ENCODE results near the gene TOMM34. TPM values are rescaled to one million over a fixed set of nuclear protein-coding genes. Genes with fewer than 3 reads are reported as not detected.

The TOMM34 gene
- total RNA-seq, 2 experiments from 2014 or later: 38.6 to 48.2 TPM

GRCh38 chr20:44918342-44918741 lies 41.9 kb downstream of the TOMM34 start:
- intact Hi-C loops (cut with micrococcal nuclease; ENCODE audit: unreplicated experiment): no loop called here
- no TSS peak for BruUV-seq (replicated peaks)

GRCh38 chr20:44917399-44917798 lies 42.8 kb downstream of the TOMM34 start:
- no peak overlapping the region for H2AFZ ChIP-seq (ENCODE audit: low read length)
- no peak overlapping the region for H3K27ac ChIP-seq (ENCODE audit: low read depth, low read length, poor library complexity, severe bottlenecking)
- no peak overlapping the region for H3K4me2 ChIP-seq (ENCODE audit: low read length)
- H3K9me3 ChIP-seq (ENCODE audit: low read length): no peaks in the 10 kb centered on the region
- no peak for TF ChIP-seq EZH2phosphoT487 (IDR thresholded peaks at IDR 0.05; ENCODE audit: borderline replicate concordance, low read depth, low read length)
- TF ChIP-seq CTCF (conservative IDR thresholded peaks at IDR 0.05; ENCODE audit: low read length): no peak
- no peaks in the 10 kb centered on the region for H3K9me2 ChIP-seq (ENCODE audit: insufficient read depth, low read length)
- no peaks in the 10 kb centered on the region for H3K79me2 ChIP-seq (ENCODE audit: insufficient read depth, low read depth, low read length)
- CTCF ChIA-PET (ENCODE audit: unreplicated experiment): no interaction called here
- no TSS peak for BruUV-seq (replicated peaks)
- DNase-seq (ENCODE audit: low spot score): no peak
- H3K4me3 ChIP-seq (ENCODE audit: low read depth, low read length, poor library complexity, severe bottlenecking): no peak overlapping the region
- no peaks in the 10 kb centered on the region for H3K4me1 ChIP-seq (ENCODE audit: insufficient read depth, low read length, poor library complexity, severe bottlenecking)
- peaks cover 66% of the 10 kb centered on the region for H3K36me3 ChIP-seq (ENCODE audit: insufficient read depth, low read length)
- no peaks in the 10 kb centered on the region for H4K20me1 ChIP-seq (ENCODE audit: insufficient read depth, low read length)
- intact Hi-C loops (cut with micrococcal nuclease; ENCODE audit: unreplicated experiment): no loop called here
- POLR2A ChIA-PET: interaction anchor here (0.7 to 1.6 kb wide), 3 partner anchors 22 to 80 kb away, joined by 3 to 5 read pairs (median 3); no protein-coding TSS in a partner anchor

More at GRCh38 chr20:44918342-44918741, 41.9 kb downstream of the TOMM34 start:
- H3K9me2 ChIP-seq (ENCODE audit: insufficient read depth, low read length): no peaks in the 10 kb centered on the region
- no peaks in the 10 kb centered on the region for H3K9me3 ChIP-seq (ENCODE audit: low read length)
- H3K4me2 ChIP-seq (ENCODE audit: low read length): no peak overlapping the region
- TF ChIP-seq EZH2phosphoT487 (IDR thresholded peaks at IDR 0.05; ENCODE audit: borderline replicate concordance, low read depth, low read length) (no peak), CTCF (conservative IDR thresholded peaks at IDR 0.05; ENCODE audit: low read length) (no peak)
- H3K36me3 ChIP-seq (ENCODE audit: insufficient read depth, low read length): peaks cover 64% of the 10 kb centered on the region
- no peaks in the 10 kb centered on the region for H3K4me1 ChIP-seq (ENCODE audit: insufficient read depth, low read length, poor library complexity, severe bottlenecking)
- CTCF ChIA-PET (ENCODE audit: unreplicated experiment): no interaction called here
- H4K20me1 ChIP-seq (ENCODE audit: insufficient read depth, low read length): no peaks in the 10 kb centered on the region
- H3K79me2 ChIP-seq (ENCODE audit: insufficient read depth, low read depth, low read length): no peaks in the 10 kb centered on the region
- POLR2A ChIA-PET: interaction anchor here (0.5 to 1.6 kb wide), 2 partner anchors 24 to 40 kb away, joined by 3 read pairs; no protein-coding TSS in a partner anchor
- H2AFZ ChIP-seq (ENCODE audit: low read length): no peak overlapping the region
- DNase-seq (ENCODE audit: low spot score): no peak
- H3K4me3 ChIP-seq (ENCODE audit: low read depth, low read length, poor library complexity, severe bottlenecking): no peak overlapping the region
- no peak overlapping the region for H3K27ac ChIP-seq (ENCODE audit: low read depth, low read length, poor library complexity, severe bottlenecking)

- intact Hi-C loops (cut with micrococcal nuclease; ENCODE audit: unreplicated experiment): no loop called here
- ChIA-PET CTCF (ENCODE audit: unreplicated experiment) (no interaction called here), POLR2A (no interaction called here)
- Histone ChIP-seq H3K36me3 (ENCODE audit: insufficient read depth, low read length) (peaks cover 65% of the 10 kb centered on the region), H4K20me1 (ENCODE audit: insufficient read depth, low read length) (no peaks in the 10 kb centered on the region), H3K4me2 (ENCODE audit: low read length) (no peak overlapping the region), H3K4me3 (ENCODE audit: low read depth, low read length, poor library complexity, severe bottlenecking) (no peak overlapping the region), H3K9me3 (ENCODE audit: low read length) (no peaks in the 10 kb centered on the region), H3K4me1 (ENCODE audit: insufficient read depth, low read length, poor library complexity, severe bottlenecking) (peaks cover 3% of the 10 kb centered on the region), H3K27ac (ENCODE audit: low read depth, low read length, poor library complexity, severe bottlenecking) (no peak overlapping the region), H2AFZ (ENCODE audit: low read length) (no peak overlapping the region), H3K9me2 (ENCODE audit: insufficient read depth, low read length) (no peaks in the 10 kb centered on the region), H3K79me2 (ENCODE audit: insufficient read depth, low read depth, low read length) (no peaks in the 10 kb centered on the region)
- no TSS peak for BruUV-seq (replicated peaks)
- no peak for DNase-seq (ENCODE audit: low spot score)
- TF ChIP-seq CTCF (conservative IDR thresholded peaks at IDR 0.05; ENCODE audit: low read length) (no peak), EZH2phosphoT487 (IDR thresholded peaks at IDR 0.05; ENCODE audit: borderline replicate concordance, low read depth, low read length) (no peak)
Observed at GRCh38 chr20:44916586-44916985, 43.6 kb downstream of the TOMM34 start.

Data from OCI-LY7 (cell line).